K562 (cell line): ENCODE results near the gene LRRC75A. TPM values are rescaled to one million over a fixed set of nuclear protein-coding genes. Genes with fewer than 3 reads are reported as not detected.

Experiments used
- EP300 ChIP-seq: IDR thresholded peaks from 2 replicates; pipeline ENCODE4 v1.6.1; 2012; ENCODE audit warnings: low read length, improper control_type of control experiment
- polyA plus RNA-seq, 8 experiments: library from polyadenylated mRNA; depleted of rRNA in 4 of 8; stranded (reverse) in 5 of 8; unstranded in 3 of 8; fragments of >200 nt; fragmentation: Nextera tagmentation in 2 of 8; fragmentation: Illumina TruSeq in 1 of 8; extraction: Ambion mirVana in 2 of 8; extraction: Trizol in 1 of 8; gene quantifications; 2 replicates each; pipeline versions ENCODE4 v1.2.1 to v1.2.3, GENCODE V29; 2011 to 2014; ENCODE audit warnings: inconsistent platforms in 1 of 8, missing spikeins in 1 of 8
- total RNA-seq, 7 experiments: library from RNA; depleted of rRNA in 6 of 7; stranded (reverse); fragments of >200 nt in 6 of 7; fragmentation: Illumina TruSeq in 2 of 7; extraction: Trizol in 2 of 7; gene quantifications; 2 replicates each; pipeline versions ENCODE4 v1.2.1 to v1.2.3, GENCODE V29; 2011 to 2021; ENCODE audit warnings: low replicate concordance in 1 of 7
- TF ChIP-seq, protein P1 (sequence below), 2 experiments: fragments of 450-650 bp; IDR thresholded peaks; 2 replicates each; pipeline ENCODE4 v1.6.1; 2016; ENCODE audit warnings: mild to moderate bottlenecking in 2 of 2, borderline replicate concordance in 1 of 2, low read depth in 1 of 2, moderate library complexity in 1 of 2

Gene LRRC75A
- total and polyA plus RNA-seq, 9 of the 15 experiments (the other 6 are each of a cell fraction or from before 2014, with no cell fraction given), result 0.04 to 0.34 (median 0.08) TPM; not detected in 5

DNA sequence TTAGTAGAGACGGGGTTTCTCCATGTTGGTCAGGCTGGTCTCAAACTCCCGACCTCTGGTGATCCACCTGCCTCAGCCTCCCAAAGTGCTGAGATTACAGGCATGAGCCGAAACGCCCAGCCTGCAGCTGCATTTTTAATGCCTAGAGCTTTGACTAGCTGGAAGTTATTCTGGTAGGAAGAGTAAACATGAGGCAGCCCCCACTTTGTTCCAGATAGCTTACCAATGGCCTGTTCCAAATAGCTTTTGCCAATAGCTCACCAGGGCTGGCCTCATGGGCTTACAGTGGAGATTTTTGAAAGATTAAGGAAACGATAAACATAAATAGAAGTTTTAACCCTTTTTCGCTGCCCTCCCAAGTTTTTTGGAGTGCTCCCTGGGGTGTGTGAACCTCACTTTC lies 66.8 kb downstream of the LRRC75A start (continued):
- TF ChIP-seq, protein P1, sequence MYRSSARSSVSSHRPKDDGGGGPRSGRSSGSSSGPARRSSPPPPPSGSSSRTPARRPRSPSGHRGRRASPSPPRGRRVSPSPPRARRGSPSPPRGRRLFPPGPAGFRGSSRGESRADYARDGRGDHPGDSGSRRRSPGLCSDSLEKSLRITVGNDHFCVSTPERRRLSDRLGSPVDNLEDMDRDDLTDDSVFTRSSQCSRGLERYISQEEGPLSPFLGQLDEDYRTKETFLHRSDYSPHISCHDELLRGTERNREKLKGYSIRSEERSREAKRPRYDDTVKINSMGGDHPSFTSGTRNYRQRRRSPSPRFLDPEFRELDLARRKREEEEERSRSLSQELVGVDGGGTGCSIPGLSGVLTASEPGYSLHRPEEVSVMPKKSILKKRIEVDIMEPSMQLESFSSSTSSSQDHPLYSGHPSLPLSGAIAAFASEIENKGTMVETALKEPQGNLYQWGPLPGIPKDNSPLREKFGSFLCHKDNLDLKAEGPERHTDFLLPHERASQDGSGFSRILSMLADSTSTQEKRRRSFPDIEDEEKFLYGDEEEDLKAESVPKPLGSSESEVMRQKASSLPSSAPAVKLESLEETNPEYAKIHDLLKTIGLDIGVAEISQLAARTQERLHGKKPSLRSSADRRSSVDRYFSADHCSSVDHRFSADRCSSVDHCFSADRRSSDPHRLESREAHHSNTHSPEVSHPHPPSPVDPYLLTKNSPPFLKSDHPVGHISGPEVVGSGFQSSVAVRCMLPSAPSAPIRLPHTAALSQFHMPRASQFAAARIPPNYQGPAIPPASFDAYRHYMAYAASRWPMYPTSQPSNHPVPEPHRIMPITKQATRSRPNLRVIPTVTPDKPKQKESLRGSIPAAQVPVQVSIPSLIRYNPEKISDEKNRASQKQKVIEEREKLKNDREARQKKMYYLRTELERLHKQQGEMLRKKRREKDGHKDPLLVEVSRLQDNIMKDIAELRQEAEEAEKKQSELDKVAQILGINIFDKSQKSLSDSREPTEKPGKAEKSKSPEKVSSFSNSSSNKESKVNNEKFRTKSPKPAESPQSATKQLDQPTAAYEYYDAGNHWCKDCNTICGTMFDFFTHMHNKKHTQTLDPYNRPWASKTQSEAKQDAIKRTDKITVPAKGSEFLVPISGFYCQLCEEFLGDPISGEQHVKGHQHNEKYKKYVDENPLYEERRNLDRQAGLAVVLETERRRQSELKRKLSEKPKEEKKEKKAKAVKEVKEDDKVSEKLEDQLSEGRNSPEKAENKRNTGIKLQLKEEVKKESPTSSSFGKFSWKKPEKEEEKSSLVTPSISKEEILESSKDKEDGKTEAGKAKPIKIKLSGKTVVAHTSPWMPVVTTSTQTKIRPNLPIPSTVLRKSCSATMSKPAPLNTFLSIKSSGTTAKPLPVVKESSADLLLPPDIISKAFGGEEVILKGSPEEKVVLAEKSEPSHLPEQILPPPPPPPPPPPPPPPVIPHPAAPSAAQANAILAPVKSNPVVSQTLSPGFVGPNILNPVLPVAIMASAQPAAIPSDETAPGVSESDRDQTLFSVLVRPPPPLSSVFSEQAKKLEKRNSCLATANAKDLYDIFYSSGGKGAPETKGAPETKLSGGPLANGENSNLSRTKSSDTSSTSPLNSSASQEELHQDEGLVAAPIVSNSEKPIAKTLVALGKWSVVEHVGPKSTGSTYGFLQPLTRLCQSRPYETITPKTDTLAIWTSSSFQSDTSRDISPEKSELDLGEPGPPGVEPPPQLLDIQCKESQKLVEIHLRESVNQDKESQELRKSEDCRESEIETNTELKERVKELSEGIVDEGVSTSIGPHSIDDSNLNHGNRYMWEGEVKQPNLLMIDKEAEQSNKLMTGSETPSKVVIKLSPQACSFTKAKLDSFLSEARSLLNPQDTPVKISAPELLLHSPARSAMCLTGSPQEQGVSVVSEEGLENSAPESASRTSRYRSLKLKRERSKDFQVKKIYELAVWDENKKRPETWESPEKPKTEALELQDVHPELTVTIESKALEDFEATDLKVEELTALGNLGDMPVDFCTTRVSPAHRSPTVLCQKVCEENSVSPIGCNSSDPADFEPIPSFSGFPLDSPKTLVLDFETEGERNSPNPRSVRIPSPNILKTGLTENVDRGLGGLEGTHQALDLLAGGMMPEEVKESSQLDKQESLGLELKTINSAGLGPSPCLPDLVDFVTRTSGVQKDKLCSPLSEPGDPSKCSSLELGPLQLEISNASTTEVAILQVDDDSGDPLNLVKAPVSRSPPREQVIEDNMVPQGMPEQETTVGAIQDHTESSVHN (IDR thresholded peaks at IDR 0.05; ENCODE audit: borderline replicate concordance in 1 of 2, low read depth in 1 of 2), result no peak
- TF ChIP-seq EP300, result no peak
